HG02588 (cell line): ENCODE measurements around the gene COLEC12.
A peak's percentile ranks its signal among the peaks of the same experiment; 100 is the strongest.

Source experiments
- ATAC-seq: cut with Tn5 transposase; IDR thresholded peaks from one replicate; pipeline ENCODE4 v1.9.1; 2021; ENCODE audit warnings: mild to moderate bottlenecking, moderate library complexity; ENCODE audit not compliant: unreplicated experiment

The COLEC12 gene

GRCh38 chr18:392928-393573 is 107.5 kb downstream of the COLEC12 start:
- ATAC-seq: no peak

- ATAC-seq: no peak
Measured at GRCh38 chr18:390741-391478, 109.6 kb downstream of the COLEC12 start.

- ATAC-seq: no peak
Measured at GRCh38 chr18:389658-390357, 110.7 kb downstream of the COLEC12 start.

- ATAC-seq: no peak
Measured at GRCh38 chr18:388200-388599, 112.3 kb downstream of the COLEC12 start.

GRCh38 chr18:386994-387393 is 113.5 kb downstream of the COLEC12 start:
- ATAC-seq: no peak

- ATAC-seq: no peak
Measured at GRCh38 chr18:384897-385296, 115.6 kb downstream of the COLEC12 start.

GRCh38 chr18:383135-383534 is 117.4 kb downstream of the COLEC12 start:
- no peak for ATAC-seq

- ATAC-seq: no peak
Measured at GRCh38 chr18:382423-382984, 118.0 kb downstream of the COLEC12 start.

GRCh38 chr18:379681-380330 is 120.7 kb downstream of the COLEC12 start:
- ATAC-seq: no peak

- no peak for ATAC-seq
Measured at GRCh38 chr18:378079-378478, 122.4 kb downstream of the COLEC12 start.

- ATAC-seq: no peak
Measured at GRCh38 chr18:377088-377487, 123.4 kb downstream of the COLEC12 start.

GRCh38 chr18:376311-376710 is 124.2 kb downstream of the COLEC12 start:
- no peak for ATAC-seq

- peak; percentile 57 for ATAC-seq
Measured at GRCh38 chr18:374721-375168, 125.8 kb downstream of the COLEC12 start.

- no peak for ATAC-seq
Measured at GRCh38 chr18:373780-374179, 126.7 kb downstream of the COLEC12 start.

- ATAC-seq: no peak
Measured at GRCh38 chr18:371609-371982, 128.9 kb downstream of the COLEC12 start.

- no peak for ATAC-seq
Measured at GRCh38 chr18:370751-371608, 129.5 kb downstream of the COLEC12 start.

GRCh38 chr18:369224-370015 is 131.1 kb downstream of the COLEC12 start:
- ATAC-seq: no peak

GRCh38 chr18:366466-367061 is 133.9 kb downstream of the COLEC12 start:
- ATAC-seq: no peak

GRCh38 chr18:365651-366050 is 134.8 kb downstream of the COLEC12 start:
- ATAC-seq: no peak
